HEK293 (cell line): ENCODE results near the gene CSGALNACT2.

Experiments used
- CTCF ChIA-PET: fragments of 350-600 bp; formaldehyde crosslinking; extraction: SDS; loops from one replicate; lab custom pipeline; 2021; ENCODE audit warnings: antibody characterized with exemption; lab: Yijun Ruan, JAX
- POLR2A ChIA-PET: fragments of 300-600 bp; formaldehyde crosslinking; extraction: SDS; loops from one replicate; lab custom pipeline; 2020; ENCODE audit warnings: antibody characterized with exemption, inconsistent platforms; lab: Yijun Ruan, JAX
- H3K27ac ChIP-seq: fragments of 200-500 bp; sonication (Bioruptor generic); 2 replicates; pipeline ENCODE4 v1.5.1; 2014; ENCODE audit warnings: low read depth, low read length, control low read depth, inconsistent platforms; ENCODE audit errors: extremely low read depth
- H3K36me3 ChIP-seq, 2 experiments: fragments of 200-500 bp in 1 of 2; sonication (Bioruptor generic) in 1 of 2; 1 replicate in 1 of 2; 2 replicates in 1 of 2; pipeline ENCODE4 v1.5.1; 2014 to 2017; ENCODE audit warnings: inconsistent platforms in 2 of 2, low read length in 2 of 2; ENCODE audit not compliant: control insufficient read depth in 2 of 2, insufficient read depth in 1 of 2
- H3K4me1 ChIP-seq: fragments of 200-500 bp; sonication (Bioruptor generic); 2 replicates; pipeline ENCODE4 v1.5.1; 2014; ENCODE audit warnings: mild to moderate bottlenecking, low read length, inconsistent platforms; ENCODE audit not compliant: control insufficient read depth, insufficient read depth
- H3K4me3 ChIP-seq: 2 replicates; pipeline ENCODE4 v1.5.1; 2011; ENCODE audit warnings: low read depth, mild to moderate bottlenecking, control low read depth, low read length, moderate library complexity
- H3K9me3 ChIP-seq: fragments of 200-500 bp; sonication (Bioruptor generic); 2 replicates; pipeline ENCODE4 v1.5.1; 2014; ENCODE audit warnings: low read depth, low read length, inconsistent platforms; ENCODE audit not compliant: control insufficient read depth, insufficient read depth
- CTCF ChIP-seq: fragments of 450-650 bp; formaldehyde crosslinking; IDR thresholded peaks from 2 replicates; pipeline ENCODE4 v1.5.1; 2016; ENCODE audit warnings: missing biosample characterization, missing genetic modification characterization
- EGR2 ChIP-seq: fragments of 450-650 bp; formaldehyde crosslinking; IDR thresholded peaks from 2 replicates; pipeline ENCODE4 v1.5.1; 2016; ENCODE audit warnings: low read depth, missing biosample characterization, missing genetic modification characterization
- GLIS2 ChIP-seq: fragments of 450-650 bp; formaldehyde crosslinking; IDR thresholded peaks from 2 replicates; pipeline ENCODE4 v1.5.1; 2016; ENCODE audit warnings: missing biosample characterization, missing genetic modification characterization
- HOXD13 ChIP-seq: sonication (generic); formaldehyde crosslinking; IDR thresholded peaks from 2 replicates; pipeline ENCODE4 v1.8.0; 2022; ENCODE audit warnings: missing genetic modification reagents, borderline replicate concordance
- PBX3 ChIP-seq: sonication (generic); formaldehyde crosslinking; IDR thresholded peaks from 2 replicates; pipeline ENCODE4 v1.8.1; 2022; ENCODE audit warnings: mild to moderate bottlenecking, moderate library complexity, missing genetic modification reagents
- PRDM4 ChIP-seq: fragments of 450-650 bp; formaldehyde crosslinking; IDR thresholded peaks from 2 replicates; pipeline ENCODE4 v1.5.1; 2017; ENCODE audit warnings: missing biosample characterization, missing genetic modification characterization
- ZBTB10 ChIP-seq: fragments of 450-650 bp; formaldehyde crosslinking; IDR thresholded peaks from 2 replicates; pipeline ENCODE4 v1.5.1; 2016; ENCODE audit warnings: missing biosample characterization, missing genetic modification characterization
- ZBTB7A ChIP-seq: fragments of 450-650 bp; formaldehyde crosslinking; IDR thresholded peaks from 2 replicates; pipeline ENCODE4 v1.5.1; 2016; ENCODE audit warnings: low read depth, missing biosample characterization, missing genetic modification characterization
- ZFHX2 ChIP-seq: fragments of 450-650 bp; formaldehyde crosslinking; conservative IDR thresholded peaks from 2 replicates; pipeline ENCODE4 v1.5.1; 2016; ENCODE audit warnings: missing biosample characterization, missing genetic modification characterization
- ZFP3 ChIP-seq: fragments of 450-650 bp; formaldehyde crosslinking; IDR thresholded peaks from 2 replicates; pipeline ENCODE4 v1.5.1; 2016; ENCODE audit warnings: low read depth, missing biosample characterization, missing genetic modification characterization
- ZFP41 ChIP-seq: fragments of 450-650 bp; formaldehyde crosslinking; IDR thresholded peaks from 2 replicates; pipeline ENCODE4 v1.5.1; 2016; ENCODE audit warnings: missing biosample characterization, missing genetic modification characterization, borderline replicate concordance
- ZNF133 ChIP-seq: fragments of 450-650 bp; formaldehyde crosslinking; IDR thresholded peaks from 2 replicates; pipeline ENCODE4 v1.5.1; 2016; ENCODE audit warnings: missing biosample characterization, missing genetic modification characterization
- ZNF155 ChIP-seq: fragments of 450-650 bp; formaldehyde crosslinking; IDR thresholded peaks from 2 replicates; pipeline ENCODE4 v1.5.1; 2016; ENCODE audit warnings: missing biosample characterization, missing genetic modification characterization
- ZNF174 ChIP-seq: fragments of 450-650 bp; formaldehyde crosslinking; IDR thresholded peaks from 2 replicates; pipeline ENCODE4 v1.5.0; 2017; ENCODE audit warnings: missing biosample characterization, mild to moderate bottlenecking, missing genetic modification characterization
- ZNF416 ChIP-seq: fragments of 450-650 bp; formaldehyde crosslinking; IDR thresholded peaks from 2 replicates; pipeline ENCODE4 v1.5.1; 2016; ENCODE audit warnings: missing biosample characterization, missing genetic modification characterization
- ZNF449 ChIP-seq: fragments of 450-650 bp; formaldehyde crosslinking; IDR thresholded peaks from 2 replicates; pipeline ENCODE4 v1.5.1; 2017; ENCODE audit warnings: missing biosample characterization, mild to moderate bottlenecking, missing genetic modification characterization, moderate library complexity
- ZNF843 ChIP-seq: fragments of 450-650 bp; formaldehyde crosslinking; IDR thresholded peaks from 2 replicates; pipeline ENCODE4 v1.5.1; 2016; ENCODE audit warnings: missing biosample characterization, missing genetic modification characterization

CSGALNACT2 gene

GRCh38 chr10:43221419-43222209 is 83.4 kb downstream of the CSGALNACT2 start:
- H3K36me3 ChIP-seq, result no peaks in the 10 kb centered on the region
- no peak for TF ChIP-seq ZFP41 (tag by site-specific recombination)
- peak; percentile 32; the same call in 1 of the 2 replicates for TF ChIP-seq CTCF (tag by site-specific recombination)
- no peak for TF ChIP-seq ZNF449 (tag by site-specific recombination)
- TF ChIP-seq EGR2 (tag by site-specific recombination), result 0 out of 2 replicates have a peak, but pooled peaks have one; percentile 38
- no peak for TF ChIP-seq ZNF416 (tag by site-specific recombination)
- no peak for TF ChIP-seq HOXD13 (CRISPR knock-in tag)
- no peak for TF ChIP-seq ZFP3
- 0 out of 2 replicates have a peak, but pooled peaks have one; percentile 16 for TF ChIP-seq GLIS2 (tag by site-specific recombination)
- no peak for TF ChIP-seq ZBTB7A (tag by site-specific recombination)
- H3K9me3 ChIP-seq, result no peaks in the 10 kb centered on the region
- CTCF ChIA-PET, result interaction anchor here (0.6 to 1.5 kb wide), 3 partner anchors 17 to 130 kb away, joined by 3 to 8 read pairs (median 3); no protein-coding TSS in a partner anchor
- H3K4me3 ChIP-seq, result no peak overlapping the region
- POLR2A ChIA-PET, result no interaction called here
- H3K4me1 ChIP-seq, result no peaks in the 10 kb centered on the region
- H3K27ac ChIP-seq, result no peak overlapping the region

GRCh38 chr10:43222210-43222720 is 84.0 kb downstream of the CSGALNACT2 start:
- TF ChIP-seq PRDM4 (tag by site-specific recombination) (no peak), ZFHX2 (tag by site-specific recombination) (peak; percentile 55), ZNF843 (tag by site-specific recombination) (no peak), ZNF174 (tag by site-specific recombination) (no peak), ZNF133 (tag by site-specific recombination) (no peak), EGR2 (tag by site-specific recombination) (peak; percentile 72), ZNF155 (tag by site-specific recombination) (no peak), ZBTB10 (tag by site-specific recombination) (no peak), PBX3 (no peak)
- Histone ChIP-seq H3K36me3 (no peaks in the 10 kb centered on the region), H3K4me1 (no peaks in the 10 kb centered on the region), H3K9me3 (no peaks in the 10 kb centered on the region), H3K4me3 (no peak overlapping the region), H3K27ac (no peak overlapping the region)
- POLR2A ChIA-PET, result no interaction called here
- CTCF ChIA-PET, result interaction anchor here (0.7 to 1.7 kb wide), 3 partner anchors 18 to 47 kb away, joined by 3 to 8 read pairs (median 5); no protein-coding TSS in a partner anchor
